ENCODE measurements around the gene FLT4. TPM values are rescaled to one million over a fixed set of nuclear protein-coding genes. Genes with fewer than 3 reads are reported as not detected.
A peak's percentile ranks its signal among the peaks of the same experiment; 100 is the strongest.

Gene FLT4
- total RNA-seq, 1 experiment from 2014 or later, result 6.3 TPM

GRCh38 chr5:180592176-180592575 is 57.2 kb downstream of the FLT4 start:
- no peaks in the 10 kb centered on the region for H3K9me3 Mint-ChIP-seq
- Histone ChIP-seq H3K14ac (ENCODE audit: insufficient read depth, low read length) (no peak overlapping the region), H3K56ac (ENCODE audit: insufficient read length, low read depth, low read length) (no peak overlapping the region), H3K4me2 (ENCODE audit: insufficient read depth, insufficient read length, low read length) (no peak overlapping the region), H3K4me1 (ENCODE audit: insufficient read depth, low read length) (no peaks in the 10 kb centered on the region), H3K9ac (ENCODE audit: extremely low read depth, insufficient read length, low read length) (no peak overlapping the region), H3K27me3 (ENCODE audit: insufficient read depth, low read length) (peaks cover 28% of the 10 kb centered on the region), H4K5ac (ENCODE audit: insufficient read length, low read depth, low read length) (no peak overlapping the region), H3K23me2 (ENCODE audit: insufficient read length, low read depth, low read length, poor library complexity, severe bottlenecking) (peaks cover 10% of the 10 kb centered on the region), H2BK5ac (ENCODE audit: insufficient read length, low read length) (no peak overlapping the region), H2AFZ (ENCODE audit: low read length) (no peak overlapping the region), H2AK5ac (ENCODE audit: insufficient read length, low read length) (no peak overlapping the region), H2BK120ac (ENCODE audit: low read depth, low read length, poor library complexity, severe bottlenecking) (no peak overlapping the region), H3K9me3 (ENCODE audit: control insufficient read depth, low read depth, low read length) (no peaks in the 10 kb centered on the region), H4K91ac (ENCODE audit: insufficient read length, low read depth, low read length) (no peak overlapping the region), H3K79me2 (ENCODE audit: insufficient read depth, low read length) (no peaks in the 10 kb centered on the region), H3K27ac (ENCODE audit: insufficient read length, low read depth, low read length) (no peak overlapping the region), H3K79me1 (ENCODE audit: insufficient read depth, low read depth, low read length, poor library complexity, severe bottlenecking) (no peaks in the 10 kb centered on the region), H3K23ac (ENCODE audit: insufficient read length, low read depth, low read length) (no peak overlapping the region), H3K4ac (ENCODE audit: low read depth, low read length) (no peak overlapping the region), H2BK12ac (ENCODE audit: insufficient read length, low read depth, low read length) (no peak overlapping the region), H4K8ac (replicated peaks; ENCODE audit: insufficient read length, low read depth, low read length) (no peak overlapping the region), H2BK15ac (ENCODE audit: low read depth, low read length) (no peak overlapping the region), H4K20me1 (ENCODE audit: control insufficient read depth, insufficient read depth, insufficient read length) (no peaks in the 10 kb centered on the region), H3K18ac (ENCODE audit: insufficient read length, low read depth, low read length) (no peak overlapping the region), H3T11ph (ENCODE audit: low read length) (no peak overlapping the region), H2BK20ac (ENCODE audit: low read depth, low read length, poor library complexity, severe bottlenecking) (no peak overlapping the region)
- H3K27me3 Mint-ChIP-seq (ENCODE audit: low read depth), result peaks cover 63% of the 10 kb centered on the region
- peaks cover 3 to 9% of the 10 kb centered on the region in 2 experiments; a peak in 3 of 4 replicates for H3K4me1 Mint-ChIP-seq
- TF ChIP-seq, protein P1, sequence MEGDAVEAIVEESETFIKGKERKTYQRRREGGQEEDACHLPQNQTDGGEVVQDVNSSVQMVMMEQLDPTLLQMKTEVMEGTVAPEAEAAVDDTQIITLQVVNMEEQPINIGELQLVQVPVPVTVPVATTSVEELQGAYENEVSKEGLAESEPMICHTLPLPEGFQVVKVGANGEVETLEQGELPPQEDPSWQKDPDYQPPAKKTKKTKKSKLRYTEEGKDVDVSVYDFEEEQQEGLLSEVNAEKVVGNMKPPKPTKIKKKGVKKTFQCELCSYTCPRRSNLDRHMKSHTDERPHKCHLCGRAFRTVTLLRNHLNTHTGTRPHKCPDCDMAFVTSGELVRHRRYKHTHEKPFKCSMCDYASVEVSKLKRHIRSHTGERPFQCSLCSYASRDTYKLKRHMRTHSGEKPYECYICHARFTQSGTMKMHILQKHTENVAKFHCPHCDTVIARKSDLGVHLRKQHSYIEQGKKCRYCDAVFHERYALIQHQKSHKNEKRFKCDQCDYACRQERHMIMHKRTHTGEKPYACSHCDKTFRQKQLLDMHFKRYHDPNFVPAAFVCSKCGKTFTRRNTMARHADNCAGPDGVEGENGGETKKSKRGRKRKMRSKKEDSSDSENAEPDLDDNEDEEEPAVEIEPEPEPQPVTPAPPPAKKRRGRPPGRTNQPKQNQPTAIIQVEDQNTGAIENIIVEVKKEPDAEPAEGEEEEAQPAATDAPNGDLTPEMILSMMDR (conservative IDR thresholded peaks at IDR 0.05), result no peak
- DNase-seq, result no peak
- WGBS (ENCODE audit: extremely low coverage, insufficient read length, low lambda C conversion rate), result no CpG with 5 or more reads among the region's 10 CpGs
- peaks cover 0 to 4% (median 0%) of the 10 kb centered on the region in 3 experiments; a peak in 1 of 7 replicates for H3K36me3 Mint-ChIP-seq (ENCODE audit: insufficient read depth in 1 of 3, low read depth in 3 of 3)
- H3K27ac Mint-ChIP-seq, result no peak overlapping the region
- H3K4me3 Mint-ChIP-seq, result peak overlapping the region; percentile 33 to 69

Measured in H9 (cell line).